ENCODE measurements around the gene RTEL1.

DNA sequence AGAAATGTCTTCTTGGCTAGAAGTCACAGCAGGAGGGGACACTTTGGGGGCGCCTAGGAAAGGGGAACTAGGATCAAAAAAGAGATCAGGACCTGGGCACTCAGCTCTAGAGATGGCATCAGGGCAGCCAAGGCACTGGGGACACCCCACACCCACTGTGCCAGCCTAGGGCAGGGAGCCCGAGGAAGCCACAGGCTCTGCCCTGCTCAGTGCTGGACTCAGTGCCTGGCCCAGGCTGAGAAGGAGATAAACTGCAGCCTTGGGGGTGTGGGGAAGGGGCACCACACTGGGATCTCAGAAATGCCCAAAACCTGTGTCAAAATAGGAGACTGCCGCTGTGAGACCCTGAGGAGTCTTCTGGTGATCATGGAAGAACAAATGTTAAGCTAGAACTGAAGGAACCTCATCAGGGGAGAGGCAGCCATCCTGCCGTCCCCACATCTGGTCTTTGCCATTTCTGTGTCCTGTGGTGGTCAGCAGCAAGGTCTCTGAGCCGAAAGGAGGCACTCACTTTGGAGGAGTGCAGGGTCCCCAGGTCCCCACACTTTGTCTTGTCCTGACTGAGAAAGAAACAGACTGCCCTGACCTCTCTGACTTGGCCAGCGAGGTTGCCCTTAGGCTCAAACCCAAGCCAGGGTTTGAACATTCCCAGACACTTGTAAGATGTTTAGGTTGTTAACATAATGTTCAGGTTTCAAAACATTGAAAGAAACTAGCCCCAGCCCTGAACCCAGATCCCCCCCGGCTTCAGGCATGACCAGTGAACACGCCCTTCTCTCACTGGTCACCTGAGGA, 47.3 kb downstream of the RTEL1 start:
- TF ChIP-seq, protein P1, sequence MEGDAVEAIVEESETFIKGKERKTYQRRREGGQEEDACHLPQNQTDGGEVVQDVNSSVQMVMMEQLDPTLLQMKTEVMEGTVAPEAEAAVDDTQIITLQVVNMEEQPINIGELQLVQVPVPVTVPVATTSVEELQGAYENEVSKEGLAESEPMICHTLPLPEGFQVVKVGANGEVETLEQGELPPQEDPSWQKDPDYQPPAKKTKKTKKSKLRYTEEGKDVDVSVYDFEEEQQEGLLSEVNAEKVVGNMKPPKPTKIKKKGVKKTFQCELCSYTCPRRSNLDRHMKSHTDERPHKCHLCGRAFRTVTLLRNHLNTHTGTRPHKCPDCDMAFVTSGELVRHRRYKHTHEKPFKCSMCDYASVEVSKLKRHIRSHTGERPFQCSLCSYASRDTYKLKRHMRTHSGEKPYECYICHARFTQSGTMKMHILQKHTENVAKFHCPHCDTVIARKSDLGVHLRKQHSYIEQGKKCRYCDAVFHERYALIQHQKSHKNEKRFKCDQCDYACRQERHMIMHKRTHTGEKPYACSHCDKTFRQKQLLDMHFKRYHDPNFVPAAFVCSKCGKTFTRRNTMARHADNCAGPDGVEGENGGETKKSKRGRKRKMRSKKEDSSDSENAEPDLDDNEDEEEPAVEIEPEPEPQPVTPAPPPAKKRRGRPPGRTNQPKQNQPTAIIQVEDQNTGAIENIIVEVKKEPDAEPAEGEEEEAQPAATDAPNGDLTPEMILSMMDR (IDR thresholded peaks at IDR 0.05; ENCODE audit: low read length) = no peak
- no peak for TF ChIP-seq EZH2phosphoT487 (IDR thresholded peaks at IDR 0.05; ENCODE audit: low read length)

Data from MM.1S (cell line).